Adrenal gland (tissue), 5 donors: ENCODE measurements around the gene PGM2.

Experiments
- CTCF ChIP-seq, 6 experiments: fragments of 450-650 bp in 4 of 6; fragments of 200-600 bp in 2 of 6; sonication (generic) in 1 of 6; IDR thresholded peaks; 1 replicate in 5 of 6; 2 replicates in 1 of 6; pipeline versions ENCODE4 v1.5.1 to v1.8.0; 2016 to 2021; ENCODE audit warnings: antibody characterized with exemption in 6 of 6, mild to moderate bottlenecking in 2 of 6, moderate library complexity in 1 of 6
- POLR2A ChIP-seq, 2 donors: fragments of 450-650 bp; IDR thresholded peaks; one replicate each; pipeline ENCODE4 v1.6.1; 2017; ENCODE audit warnings: antibody characterized with exemption in 2 of 2, mild to moderate bottlenecking in 2 of 2, moderate library complexity in 1 of 2
- donor health status: DM: no; HTN: no; CAD: no.

- no peak for TF ChIP-seq POLR2A (IDR thresholded peaks at IDR 0.05)
- TF ChIP-seq CTCF (IDR thresholded peaks at IDR 0.05), result no peak
Observed at GRCh38 chr4:37864786-37865185, 38.3 kb downstream of the PGM2 start.
